B cell (primary cell): ENCODE data around the gene MGAT4B. TPM values are rescaled to one million over a fixed set of nuclear protein-coding genes. Genes with fewer than 3 reads are reported as not detected.
A peak's percentile ranks its signal among the peaks of the same experiment; 100 is the strongest.

Source experiments
- ATAC-seq: fragments of 200-7000 bp; cut with Tn5 transposase; one replicate; pipeline ENCODE4 v1.10.0; 2021; ENCODE audit warnings: low read depth, mild to moderate bottlenecking, moderate number of reproducible peaks, moderate library complexity
- CTCF ChIA-PET: fragments of 350-600 bp; sonication (Branson Sonifier 250); formaldehyde crosslinking; loops from one replicate; lab custom pipeline; 2021; ENCODE audit warnings: antibody characterized with exemption, inconsistent platforms; lab: Charles Lee
- POLR2A ChIA-PET: fragments of 350-600 bp; sonication (Branson Sonifier 250); formaldehyde crosslinking; loops from one replicate; lab custom pipeline; 2021; ENCODE audit warnings: antibody characterized with exemption; lab: Charles Lee
- DNase-seq: peaks from one replicate; pipeline ENCODE4 v3.0.0; 2013
- H2AFZ ChIP-seq: 2 replicates; pipeline ENCODE4 v1.6.1; 2012; ENCODE audit warnings: mild to moderate bottlenecking, low read depth, low read length; ENCODE audit not compliant: insufficient read depth, poor library complexity, severe bottlenecking
- H3K27ac ChIP-seq, 2 donors: 1 replicate in 1 of 2; 2 replicates in 1 of 2; pipeline ENCODE4 v1.5.1; 2012 to 2013; ENCODE audit warnings: low read length in 2 of 2, mild to moderate bottlenecking in 2 of 2, moderate library complexity in 1 of 2
- H3K27me3 ChIP-seq, 4 experiments: fragments of 200-600 bp in 1 of 4; sonication (generic) in 1 of 4; replicated peaks in 1 of 4; 1 replicate in 2 of 4; 2 replicates in 2 of 4; pipeline versions ENCODE4 v1.6.1 to v1.7.0; 2013 to 2016; ENCODE audit warnings: low read length in 3 of 4, mild to moderate bottlenecking in 2 of 4, mixed read lengths in 1 of 4, moderate library complexity in 1 of 4; ENCODE audit not compliant: insufficient read depth in 4 of 4, control insufficient read depth in 3 of 4; ENCODE audit errors: control extremely low read depth in 1 of 4
- H3K36me3 ChIP-seq, 2 experiments: replicated peaks in 1 of 2; 1 replicate in 1 of 2; 2 replicates in 1 of 2; pipeline versions ENCODE4 v1.6.1 to v1.7.1; 2013; ENCODE audit warnings: low read length in 1 of 2; ENCODE audit not compliant: insufficient read depth in 2 of 2, control insufficient read depth in 1 of 2; ENCODE audit errors: control extremely low read depth in 1 of 2, extremely low read depth in 1 of 2
- H3K4me1 ChIP-seq, 2 donors: fragments of 200-600 bp in 1 of 2; sonication (generic) in 1 of 2; 1 replicate in 1 of 2; 2 replicates in 1 of 2; pipeline versions ENCODE4 v1.5.1 to v1.6.1; 2013 to 2017; ENCODE audit warnings: low read length in 2 of 2; ENCODE audit not compliant: control insufficient read depth in 2 of 2, insufficient read depth in 2 of 2
- H3K4me2 ChIP-seq: replicated peaks from 2 replicates; pipeline ENCODE3; 2012; ENCODE audit warnings: mild to moderate bottlenecking, low read depth, low read length; ENCODE audit not compliant: poor library complexity, severe bottlenecking
- H3K4me3 ChIP-seq, 5 experiments: fragments of 200-600 bp in 1 of 5; sonication (generic) in 1 of 5; 1 replicate in 3 of 5; 2 replicates in 2 of 5; pipeline versions ENCODE4 v1.5.1 to v1.7.0; 2011 to 2016; ENCODE audit warnings: low read length in 4 of 5, mild to moderate bottlenecking in 4 of 5, low read depth in 2 of 5, control low read depth in 1 of 5, moderate library complexity in 1 of 5; ENCODE audit not compliant: insufficient read depth in 1 of 5; ENCODE audit errors: control extremely low read depth in 1 of 5, extremely low read depth in 1 of 5
- H3K79me2 ChIP-seq: fragments of 200-600 bp; sonication (generic); one replicate; pipeline ENCODE4 v1.6.0; 2016; ENCODE audit warnings: low read length; ENCODE audit not compliant: control insufficient read depth, insufficient read depth
- H3K9ac ChIP-seq: fragments of 200-600 bp; sonication (generic); 2 replicates; pipeline ENCODE4 v1.6.1; 2017; ENCODE audit warnings: mild to moderate bottlenecking, low read length, moderate library complexity
- H3K9me3 ChIP-seq, 3 donors: one replicate each; pipeline versions ENCODE4 v1.6.1 to v1.7.1; 2013; ENCODE audit warnings: low read length in 2 of 3; ENCODE audit not compliant: control insufficient read depth in 2 of 3, insufficient read depth in 1 of 3; ENCODE audit errors: control extremely low read depth in 1 of 3
- H4K20me1 ChIP-seq: 2 replicates; pipeline ENCODE4 v1.6.0; 2012; ENCODE audit warnings: mild to moderate bottlenecking, low read length; ENCODE audit not compliant: insufficient read depth, control insufficient read depth, poor library complexity, severe bottlenecking
- H3K27ac Mint-ChIP-seq: one replicate; pipeline ENCODE4 v1.8.0; 2021; ENCODE audit warnings: mixed read lengths
- H3K27me3 Mint-ChIP-seq: one replicate; pipeline ENCODE4 v1.8.0; 2021; ENCODE audit warnings: mixed read lengths
- H3K4me1 Mint-ChIP-seq: one replicate; pipeline ENCODE4 v1.8.0; 2021; ENCODE audit warnings: mixed read lengths
- H3K4me3 Mint-ChIP-seq: one replicate; pipeline ENCODE4 v1.8.0; 2021; ENCODE audit warnings: mixed read lengths
- H3K9me3 Mint-ChIP-seq: one replicate; pipeline ENCODE4 v1.8.0; 2022; ENCODE audit warnings: mixed read lengths; ENCODE audit not compliant: insufficient read depth
- EZH2 ChIP-seq: IDR thresholded peaks from 2 replicates; pipeline ENCODE4 v1.6.1; 2012; ENCODE audit warnings: borderline replicate concordance, low read depth, mild to moderate bottlenecking, moderate library complexity, low read length; ENCODE audit not compliant: insufficient read depth, poor library complexity, severe bottlenecking
- WGBS: methylation state at CpG from one replicate; pipeline ENCODE4 v1.1.5; 2013; ENCODE audit warnings: missing lambda C conversion rate; ENCODE audit not compliant: insufficient coverage; 5-methylcytosine and 5-hydroxymethylcytosine counted together
- intact Hi-C: fragments of 100-400 bp; cut with micrococcal nuclease; formaldehyde crosslinking; loops from one replicate; pipeline ENCODE4 v1.10.0; 2022
- polyA plus RNA-seq: library from polyadenylated mRNA; depleted of rRNA; stranded (reverse); fragments of >200 nt; gene quantifications from 2 replicates; pipeline ENCODE4 v1.2.3, GENCODE V29; 2012
- total RNA-seq, 2 donors: library from RNA; stranded (reverse); fragments of 120-200 nt in 1 of 2; gene quantifications; 1 replicate in 1 of 2; 2 replicates in 1 of 2; pipeline versions ENCODE4 v1.2.3 to v1.2.4, GENCODE V29; 2013 to 2022
- TF ChIP-seq, protein P1 (sequence below): fragments of 200-600 bp; IDR thresholded peaks from one replicate; pipeline ENCODE4 v1.8.0; 2022; ENCODE audit warnings: antibody characterized with exemption, mild to moderate bottlenecking

Gene MGAT4B
- total and polyA plus RNA-seq, 2 donors (not counting 1 experiment from before 2014, with no cell fraction given): 105 to 165 TPM

DNA sequence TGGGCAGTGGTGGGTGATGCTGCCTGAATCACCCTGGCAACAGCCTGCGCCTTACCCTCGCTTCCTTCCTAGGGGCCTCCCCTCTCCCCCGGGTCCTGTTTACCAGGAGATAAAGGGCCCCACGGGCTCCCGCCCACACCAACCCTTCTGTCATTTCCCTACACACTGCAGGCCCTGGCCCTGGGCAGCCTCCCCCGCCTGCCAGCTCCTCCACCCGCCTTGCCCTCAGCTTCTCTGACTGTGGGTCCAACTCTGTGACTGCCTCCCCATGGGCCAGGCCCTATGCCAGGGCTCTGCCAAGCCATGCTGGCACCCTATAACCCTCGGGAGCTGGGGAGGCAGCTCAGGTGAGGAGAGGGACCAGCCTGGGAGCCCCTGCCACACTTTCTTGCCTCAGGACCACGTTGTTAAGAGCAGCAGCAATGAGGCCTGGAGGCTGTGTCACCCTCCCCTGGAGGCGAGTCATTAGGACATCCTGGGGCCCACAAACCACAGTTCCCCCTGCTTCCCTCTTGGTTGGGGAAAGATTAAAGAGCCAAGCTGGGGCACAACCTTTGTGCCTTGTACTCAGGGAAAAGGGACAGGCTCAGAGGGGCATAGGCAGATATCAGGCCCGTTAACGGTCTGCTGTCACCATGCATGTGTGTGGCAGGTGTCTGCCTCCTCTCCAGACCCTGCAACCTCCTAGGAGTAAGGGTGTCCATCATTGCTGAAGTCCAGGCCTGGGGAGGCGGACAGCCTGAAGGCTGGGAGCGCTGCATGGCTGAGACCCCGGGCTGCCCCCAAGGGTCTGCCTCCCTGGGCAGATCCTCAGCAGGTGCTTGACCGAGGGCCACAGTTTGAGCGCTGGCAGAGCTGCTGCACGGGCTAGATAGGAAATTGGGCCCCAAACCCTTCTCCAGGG, 2.8 kb downstream of the MGAT4B start:
- H3K4me1 Mint-ChIP-seq: peaks cover 33% of the 10 kb centered on the region
- peak; percentile 16 for ATAC-seq
- peak; percentile 36 for DNase-seq
- Histone ChIP-seq H3K4me2 (peak overlapping the region; percentile 94), H3K27me3 (no peaks in the 10 kb centered on the region), H3K36me3 (peaks cover 0 to 21% of the 10 kb centered on the region in 2 experiments), H3K4me3 (no peak overlapping the region), H3K27ac (peak overlapping the region in 1 of 2 donors; percentile 36), H3K9me3 (no peaks in the 10 kb centered on the region), H3K79me2 (peaks cover 39% of the 10 kb centered on the region), H3K4me1 (peaks cover 28 to 36% of the 10 kb centered on the region in 2 donors), H3K9ac (no peak overlapping the region), H2AFZ (no peak overlapping the region), H4K20me1 (peaks cover 56% of the 10 kb centered on the region)
- POLR2A ChIA-PET: interaction anchor here (0.5 to 0.9 kb wide), 4 partner anchors 9 to 167 kb away, joined by 3 to 10 read pairs (median 4); no protein-coding TSS in a partner anchor
- CTCF ChIA-PET: interaction anchor here (0.7 to 2.6 kb wide), 4 partner anchors 29 to 171 kb away, joined by 5 to 21 read pairs (median 6); no protein-coding TSS in a partner anchor
- no peak for TF ChIP-seq EZH2
- TF ChIP-seq, protein P1, sequence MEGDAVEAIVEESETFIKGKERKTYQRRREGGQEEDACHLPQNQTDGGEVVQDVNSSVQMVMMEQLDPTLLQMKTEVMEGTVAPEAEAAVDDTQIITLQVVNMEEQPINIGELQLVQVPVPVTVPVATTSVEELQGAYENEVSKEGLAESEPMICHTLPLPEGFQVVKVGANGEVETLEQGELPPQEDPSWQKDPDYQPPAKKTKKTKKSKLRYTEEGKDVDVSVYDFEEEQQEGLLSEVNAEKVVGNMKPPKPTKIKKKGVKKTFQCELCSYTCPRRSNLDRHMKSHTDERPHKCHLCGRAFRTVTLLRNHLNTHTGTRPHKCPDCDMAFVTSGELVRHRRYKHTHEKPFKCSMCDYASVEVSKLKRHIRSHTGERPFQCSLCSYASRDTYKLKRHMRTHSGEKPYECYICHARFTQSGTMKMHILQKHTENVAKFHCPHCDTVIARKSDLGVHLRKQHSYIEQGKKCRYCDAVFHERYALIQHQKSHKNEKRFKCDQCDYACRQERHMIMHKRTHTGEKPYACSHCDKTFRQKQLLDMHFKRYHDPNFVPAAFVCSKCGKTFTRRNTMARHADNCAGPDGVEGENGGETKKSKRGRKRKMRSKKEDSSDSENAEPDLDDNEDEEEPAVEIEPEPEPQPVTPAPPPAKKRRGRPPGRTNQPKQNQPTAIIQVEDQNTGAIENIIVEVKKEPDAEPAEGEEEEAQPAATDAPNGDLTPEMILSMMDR: no peak
- no peaks in the 10 kb centered on the region for H3K9me3 Mint-ChIP-seq
- intact Hi-C loops: loop anchor here (2.0 to 5.0 kb wide), 3 partner anchors 33 to 268 kb away; partner anchors contain the start of genes RNF130 and TBC1D9B
- H3K27ac Mint-ChIP-seq: peak overlapping the region; percentile 81
- 36% methylated on average over 18 of the region's 18 CpGs for WGBS
- no peaks in the 10 kb centered on the region for H3K27me3 Mint-ChIP-seq
- H3K4me3 Mint-ChIP-seq: peak overlapping the region; percentile 82
